ENCODE results near the gene MBP.

MBP gene

DNA sequence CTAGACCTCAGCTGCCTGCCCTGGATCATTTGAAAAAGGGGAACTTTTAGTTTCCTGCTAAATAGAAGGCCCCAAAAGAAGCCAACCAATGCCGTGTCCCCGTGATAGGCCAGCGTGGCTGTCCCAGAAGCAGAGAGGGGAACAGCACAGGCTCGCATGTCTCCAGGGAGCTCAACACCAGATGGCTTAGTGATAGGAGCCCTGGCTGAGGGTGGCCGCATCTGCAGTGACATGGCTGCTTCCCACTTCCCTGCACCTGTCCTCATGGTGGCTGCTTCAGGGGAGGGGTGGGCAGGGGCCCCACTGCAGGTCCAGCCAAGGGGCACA, 79.6 kb downstream of the MBP start:
- ChIA-PET CTCF (interaction anchor here (0.8 to 1.9 kb wide), 4 partner anchors 10 to 250 kb away, joined by 3 to 9 read pairs (median 5); no protein-coding TSS in a partner anchor), POLR2A (no interaction called here)
- no peak for DNase-seq (ENCODE audit: low read depth, low spot score)
- TF ChIP-seq, protein P1, sequence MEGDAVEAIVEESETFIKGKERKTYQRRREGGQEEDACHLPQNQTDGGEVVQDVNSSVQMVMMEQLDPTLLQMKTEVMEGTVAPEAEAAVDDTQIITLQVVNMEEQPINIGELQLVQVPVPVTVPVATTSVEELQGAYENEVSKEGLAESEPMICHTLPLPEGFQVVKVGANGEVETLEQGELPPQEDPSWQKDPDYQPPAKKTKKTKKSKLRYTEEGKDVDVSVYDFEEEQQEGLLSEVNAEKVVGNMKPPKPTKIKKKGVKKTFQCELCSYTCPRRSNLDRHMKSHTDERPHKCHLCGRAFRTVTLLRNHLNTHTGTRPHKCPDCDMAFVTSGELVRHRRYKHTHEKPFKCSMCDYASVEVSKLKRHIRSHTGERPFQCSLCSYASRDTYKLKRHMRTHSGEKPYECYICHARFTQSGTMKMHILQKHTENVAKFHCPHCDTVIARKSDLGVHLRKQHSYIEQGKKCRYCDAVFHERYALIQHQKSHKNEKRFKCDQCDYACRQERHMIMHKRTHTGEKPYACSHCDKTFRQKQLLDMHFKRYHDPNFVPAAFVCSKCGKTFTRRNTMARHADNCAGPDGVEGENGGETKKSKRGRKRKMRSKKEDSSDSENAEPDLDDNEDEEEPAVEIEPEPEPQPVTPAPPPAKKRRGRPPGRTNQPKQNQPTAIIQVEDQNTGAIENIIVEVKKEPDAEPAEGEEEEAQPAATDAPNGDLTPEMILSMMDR (IDR thresholded peaks at IDR 0.05; ENCODE audit: insufficient read depth, low read length, missing control alignments), result no peak
- no peak overlapping the region for H3K4me3 ChIP-seq (ENCODE audit: low read depth, low read length)

DNA sequence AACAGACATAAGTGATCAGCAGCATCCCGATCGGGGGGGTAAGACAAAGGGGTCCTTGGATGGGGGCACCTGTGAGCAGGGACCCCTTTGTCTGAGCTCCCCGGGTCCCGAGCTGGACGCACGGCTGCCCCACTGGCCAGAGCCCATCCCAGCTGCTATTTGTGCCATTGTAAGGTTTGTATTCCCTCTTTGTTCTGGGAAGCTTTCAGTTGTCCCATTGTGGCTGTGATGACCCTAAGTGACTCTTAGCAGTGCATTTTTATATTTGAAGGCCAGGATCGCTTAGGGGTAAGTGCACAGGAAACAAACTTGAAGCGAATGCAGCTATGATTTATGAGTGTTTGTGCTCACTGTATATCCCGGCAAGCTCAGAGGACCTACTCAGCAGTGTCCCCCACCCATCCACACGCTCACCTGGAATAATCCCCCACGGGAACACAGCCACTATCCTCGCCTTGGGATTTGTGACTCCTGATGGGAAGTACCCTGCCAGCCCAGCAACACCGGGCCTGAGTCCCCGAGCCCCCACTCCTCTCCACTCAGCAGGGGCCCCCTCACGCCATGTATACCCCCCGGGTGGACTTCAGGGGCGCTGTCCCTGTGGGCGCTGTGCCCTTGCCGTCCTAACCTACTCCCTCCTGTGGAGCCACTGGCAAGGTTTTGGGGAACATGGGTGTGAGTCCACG, 80.1 kb downstream of the MBP start:
- H3K4me3 ChIP-seq (ENCODE audit: low read depth, low read length), result no peak overlapping the region
- DNase-seq (ENCODE audit: low read depth, low spot score), result no peak
- ChIA-PET POLR2A (no interaction called here), CTCF (interaction anchor here (0.9 to 1.2 kb wide), 2 partner anchors 52 to 250 kb away, joined by 5 to 6 read pairs; no protein-coding TSS in a partner anchor)
- TF ChIP-seq, protein P1 (IDR thresholded peaks at IDR 0.05; ENCODE audit: insufficient read depth, low read length, missing control alignments), result no peak

DNA sequence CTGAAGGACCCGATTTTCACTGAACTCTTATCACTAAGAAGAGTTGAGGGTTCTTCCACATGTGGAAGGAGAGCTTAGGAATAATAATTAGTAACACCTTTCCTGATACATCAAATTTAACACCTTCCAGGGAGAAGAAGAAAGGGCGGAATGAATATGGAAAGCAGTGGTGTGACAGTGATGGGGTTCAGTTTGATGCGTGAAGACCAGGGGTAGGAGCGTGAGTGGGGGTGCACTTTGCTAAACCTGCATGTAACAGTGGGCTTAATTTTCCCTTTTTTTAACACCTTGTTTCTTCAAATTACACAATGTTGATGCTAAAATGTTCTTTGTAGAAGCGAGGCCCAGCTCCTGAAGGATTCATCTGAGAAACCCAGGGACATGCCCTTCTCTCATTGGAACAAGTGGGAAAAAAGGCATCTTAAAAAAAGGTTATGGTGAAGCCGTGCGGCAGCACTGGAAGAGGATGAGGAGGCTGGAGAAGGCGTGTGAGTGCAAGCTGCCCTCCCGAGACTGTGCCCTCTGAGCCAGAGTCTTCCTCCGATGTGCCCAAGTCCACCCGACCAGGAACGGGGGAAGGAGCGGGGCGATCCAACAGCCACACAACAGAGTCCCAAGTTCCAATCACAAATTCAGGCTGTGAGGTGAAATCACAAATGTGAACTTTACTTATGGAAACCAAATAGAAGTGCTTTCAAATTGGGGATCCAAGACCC, 80.8 kb downstream of the MBP start:
- CTCF ChIA-PET, result interaction anchor here (1.2 kb wide), 1 partner anchor 249 kb away, joined by 5 read pairs; no protein-coding TSS in a partner anchor
- H3K4me3 ChIP-seq (ENCODE audit: low read depth, low read length), result no peak overlapping the region
- POLR2A ChIA-PET, result no interaction called here
- TF ChIP-seq, protein P1 (IDR thresholded peaks at IDR 0.05; ENCODE audit: insufficient read depth, low read length, missing control alignments), result no peak
- no peak for DNase-seq (ENCODE audit: low read depth, low spot score)

DNA sequence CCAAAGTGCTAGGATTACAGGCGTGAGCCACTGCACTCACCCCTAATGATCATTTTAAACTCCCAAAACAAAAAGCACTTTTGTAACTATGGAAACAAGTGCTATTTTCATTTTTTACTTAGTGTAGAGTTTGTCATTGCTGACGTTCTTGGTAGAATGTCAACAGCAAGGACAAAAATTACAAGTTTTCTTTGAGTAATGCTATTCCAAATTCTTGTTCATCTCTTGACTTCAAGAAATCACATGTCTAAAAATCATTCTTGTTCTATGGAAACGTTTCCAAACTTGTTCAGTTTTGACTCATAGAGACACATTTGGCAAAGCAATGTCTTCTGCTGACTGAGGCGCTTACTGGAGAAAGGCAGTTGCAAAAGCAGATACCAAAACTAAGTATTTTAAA, 82.6 kb downstream of the MBP start:
- CTCF ChIA-PET, result interaction anchor here (1.6 kb wide), 1 partner anchor 52 kb away, joined by 3 read pairs; no protein-coding TSS in a partner anchor
- TF ChIP-seq, protein P1 (IDR thresholded peaks at IDR 0.05; ENCODE audit: insufficient read depth, low read length, missing control alignments), result no peak
- POLR2A ChIA-PET, result no interaction called here
- no peak for DNase-seq (ENCODE audit: low read depth, low spot score)
- H3K4me3 ChIP-seq (ENCODE audit: low read depth, low read length), result no peak overlapping the region

DNA sequence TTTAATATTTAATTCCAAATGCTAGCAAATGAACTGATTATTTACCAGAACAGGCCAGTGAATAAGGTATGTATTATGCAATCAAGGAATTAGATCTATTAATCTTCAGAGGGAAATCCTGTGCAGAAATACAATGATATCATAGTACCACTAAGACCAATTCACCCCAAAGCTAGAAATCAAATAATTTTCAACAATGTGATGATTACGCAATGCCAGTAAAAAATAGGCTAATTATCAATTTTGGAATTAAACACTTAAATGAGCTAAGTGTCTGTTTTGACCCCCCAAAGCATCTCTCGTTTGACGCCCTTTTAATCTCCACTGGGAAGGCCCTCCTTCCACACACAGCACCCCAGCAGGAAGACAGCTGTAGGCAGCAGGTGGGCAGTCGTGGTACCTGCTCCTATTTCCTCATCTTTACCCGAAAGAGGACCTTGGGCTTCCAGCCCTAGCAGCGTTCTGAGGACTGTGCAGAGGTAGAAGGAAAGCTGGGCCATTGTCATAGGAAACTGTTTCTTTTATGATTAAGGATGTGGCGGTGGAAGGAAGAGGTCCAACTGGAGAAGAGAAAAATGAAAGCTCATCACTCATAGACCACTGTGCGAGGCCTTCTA, 84.7 kb downstream of the MBP start:
- no peak for DNase-seq (ENCODE audit: low read depth, low spot score)
- ChIA-PET CTCF (interaction anchor here (1.3 kb wide), 1 partner anchor 48 kb away, joined by 8 read pairs; no protein-coding TSS in a partner anchor), POLR2A (no interaction called here)
- H3K4me3 ChIP-seq (ENCODE audit: low read depth, low read length), result no peak overlapping the region
- TF ChIP-seq, protein P1 (IDR thresholded peaks at IDR 0.05; ENCODE audit: insufficient read depth, low read length, missing control alignments), result no peak

DNA sequence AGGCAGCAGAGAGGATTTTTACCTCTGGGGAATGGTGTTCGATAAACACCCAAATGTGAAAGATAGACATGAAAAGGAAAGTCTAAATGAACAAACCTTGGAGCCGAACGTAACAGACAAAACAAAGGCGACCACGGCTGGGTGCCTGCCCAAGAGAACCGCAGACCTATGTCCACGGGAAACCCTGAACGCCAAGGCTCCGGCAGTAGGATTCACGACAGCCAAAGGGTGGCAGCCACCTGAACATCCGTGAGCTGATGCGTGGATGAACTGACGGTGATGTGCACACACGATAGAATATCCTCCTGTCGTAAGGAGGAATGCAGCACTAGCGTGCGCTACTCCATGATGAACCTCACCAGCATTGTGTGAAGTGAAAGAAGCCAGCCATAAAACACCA, 85.6 kb downstream of the MBP start:
- TF ChIP-seq, protein P1 (IDR thresholded peaks at IDR 0.05; ENCODE audit: insufficient read depth, low read length, missing control alignments), result no peak
- DNase-seq (ENCODE audit: low read depth, low spot score), result no peak
- POLR2A ChIA-PET, result no interaction called here
- H3K4me3 ChIP-seq (ENCODE audit: low read depth, low read length), result no peak overlapping the region
- CTCF ChIA-PET, result interaction anchor here (1.3 to 1.9 kb wide), 4 partner anchors 12 to 47 kb away, joined by 3 to 9 read pairs (median 4); no protein-coding TSS in a partner anchor

Measured in AG04449 (cell line).